Measurements from ENCODE around the gene CCDC148. TPM values are rescaled to one million over a fixed set of nuclear protein-coding genes. Genes with fewer than 3 reads are reported as not detected.

Gene CCDC148
- total and polyA plus RNA-seq, 2 experiments from 2014 or later = 1.2 to 1.8 TPM

GRCh38 chr2:158391876-158392275 is 64.7 kb downstream of the CCDC148 start:
- Histone ChIP-seq H4K20me1 (replicated peaks; ENCODE audit: insufficient read depth) (no peaks in the 10 kb centered on the region), H3K27ac (ENCODE audit: low read depth) (no peak overlapping the region), H2AFZ (no peak overlapping the region), H3K27me3 (ENCODE audit: insufficient read depth) (no peaks in the 10 kb centered on the region), H3K4me3 (no peak overlapping the region), H3K9me2 (ENCODE audit: insufficient read depth) (no peaks in the 10 kb centered on the region; the same call in 1 of the 2 replicates), H3K36me3 (ENCODE audit: insufficient read depth) (no peaks in the 10 kb centered on the region), H3F3A (replicated peaks; ENCODE audit: low read depth) (no peaks in the 10 kb centered on the region), H3K4me2 (no peak overlapping the region), H3K79me2 (replicated peaks; ENCODE audit: insufficient read depth) (no peaks in the 10 kb centered on the region), H3K4me1 (ENCODE audit: insufficient read depth) (no peaks in the 10 kb centered on the region)
- no peaks in the 10 kb centered on the region for H3K27me3 Mint-ChIP-seq (ENCODE audit: insufficient read depth, low read depth, poor library complexity)
- no peaks in the 10 kb centered on the region for H3K9me3 Mint-ChIP-seq
- DNase-seq (ENCODE audit: low spot score) = no peak
- no peak overlapping the region for H3K27ac Mint-ChIP-seq
- H3K4me1 Mint-ChIP-seq = peaks cover 10% of the 10 kb centered on the region
- no peaks in the 10 kb centered on the region for H3K36me3 Mint-ChIP-seq (ENCODE audit: low read depth)
- TF ChIP-seq JUNB (IDR thresholded peaks at IDR 0.05; ENCODE audit: unreplicated experiment) = no peak
- TF ChIP-seq CREB1 (CRISPR knock-in tag; IDR thresholded peaks at IDR 0.05; ENCODE audit: low read depth) = no peak
- no peak for TF ChIP-seq ZNF114 (CRISPR knock-in tag; IDR thresholded peaks at IDR 0.05)
- no peak for TF ChIP-seq ZNF462 (CRISPR knock-in tag; IDR thresholded peaks at IDR 0.05)
- TF ChIP-seq ETS1 (IDR thresholded peaks at IDR 0.05) = no peak
- TF ChIP-seq REST (IDR thresholded peaks at IDR 0.05; ENCODE audit: unreplicated experiment) = no peak
- no peak for TF ChIP-seq NANOG (IDR thresholded peaks at IDR 0.05; ENCODE audit: borderline replicate concordance)
- no peak for TF ChIP-seq ZNF331 (CRISPR knock-in tag; IDR thresholded peaks at IDR 0.05; ENCODE audit: low read depth)
- no peak for TF ChIP-seq STAT1 (IDR thresholded peaks at IDR 0.05; ENCODE audit: unreplicated experiment)
- ATAC-seq = no peak
- no peak overlapping the region for H3K4me3 Mint-ChIP-seq

Measured in GM23338 (cell line).